Kidney epithelial cell (primary cell): Measurements from ENCODE around the gene SLC4A5. TPM values are rescaled to one million over a fixed set of nuclear protein-coding genes. Genes with fewer than 3 reads are reported as not detected.
"Not testable (repeated sequence)": the region's sequence is repeated elsewhere in the genome, so short reads cannot be mapped to it uniquely, and the experiment has no call there.

Experiments used
- DNase-seq: peaks from one replicate; pipeline ENCODE4 v3.0.0-alpha.2; 2010; ENCODE audit warnings: low read depth
- H3K27me3 ChIP-seq: 2 replicates; pipeline ENCODE4 v1.6.0; 2011; ENCODE audit warnings: low read length; ENCODE audit not compliant: control insufficient read depth, insufficient read depth
- H3K36me3 ChIP-seq: 2 replicates; pipeline ENCODE4 v1.5.1; 2011; ENCODE audit warnings: low read length; ENCODE audit not compliant: control insufficient read depth, insufficient read depth
- H3K4me3 ChIP-seq: 2 replicates; pipeline ENCODE4 v1.5.1; 2011; ENCODE audit warnings: low read depth, mild to moderate bottlenecking, control low read depth, low read length
- CTCF ChIP-seq: IDR thresholded peaks from 2 replicates; pipeline ENCODE4 v1.5.1; 2011; ENCODE audit warnings: mild to moderate bottlenecking, moderate library complexity, low read length, control low read depth, inconsistent platforms; ENCODE audit not compliant: insufficient read depth, poor library complexity, severe bottlenecking
- total RNA-seq: library from RNA; depleted of rRNA; stranded (reverse); fragments of >200 nt; gene quantifications from 2 replicates; pipeline ENCODE4 v1.2.3, GENCODE V29; 2015

Gene SLC4A5
- total RNA-seq, 1 donor from 2014 or later: 1.8 TPM

- H3K4me3 ChIP-seq: no peak overlapping the region
- peaks cover 1% of the 10 kb centered on the region for H3K36me3 ChIP-seq
- no peak for TF ChIP-seq CTCF
- no peaks in the 10 kb centered on the region for H3K27me3 ChIP-seq
- no peak for DNase-seq
Measured at GRCh38 chr2:74221091-74221490, 122.1 kb downstream of the SLC4A5 start.

DNA sequence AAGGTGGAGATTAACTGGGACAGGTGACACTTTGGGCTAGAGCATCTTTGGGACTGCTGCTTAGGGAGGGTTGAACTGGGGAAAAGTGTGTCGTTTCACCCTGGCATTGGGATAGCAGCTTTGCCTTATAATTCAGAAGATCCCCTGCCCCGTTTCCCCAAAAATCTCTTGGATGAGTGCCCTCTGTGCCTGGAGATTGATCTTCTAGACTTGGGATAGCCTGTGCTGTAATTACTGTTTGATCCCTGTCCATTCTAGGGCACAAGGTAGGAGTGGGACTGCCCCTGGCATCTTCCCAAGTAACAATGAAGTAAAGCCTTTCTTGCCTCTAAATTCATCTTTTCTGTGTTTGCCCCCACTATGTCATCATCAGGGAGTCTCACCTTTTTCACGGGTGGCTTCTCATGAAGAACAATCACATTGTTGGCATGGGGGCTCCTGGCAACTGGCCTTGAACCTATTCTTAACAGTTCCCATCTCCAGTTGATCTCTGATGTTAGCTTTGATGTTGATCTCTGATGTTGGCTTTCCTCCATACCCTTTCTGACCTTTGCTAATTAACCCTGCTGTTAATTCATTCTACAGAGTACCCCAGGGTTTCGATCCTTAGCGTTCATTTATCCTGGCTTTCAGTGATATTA is 123.2 kb downstream of the SLC4A5 start:
- no peaks in the 10 kb centered on the region for H3K27me3 ChIP-seq
- H3K36me3 ChIP-seq: peaks cover 1% of the 10 kb centered on the region
- TF ChIP-seq CTCF: no peak
- no peak for DNase-seq
- H3K4me3 ChIP-seq: no peak overlapping the region

- no peak for DNase-seq
- no peak overlapping the region for H3K4me3 ChIP-seq
- no peak for TF ChIP-seq CTCF
- H3K36me3 ChIP-seq: peaks cover 1% of the 10 kb centered on the region
- H3K27me3 ChIP-seq: no peaks in the 10 kb centered on the region
Measured at GRCh38 chr2:74216642-74217041, 126.6 kb downstream of the SLC4A5 start.

DNA sequence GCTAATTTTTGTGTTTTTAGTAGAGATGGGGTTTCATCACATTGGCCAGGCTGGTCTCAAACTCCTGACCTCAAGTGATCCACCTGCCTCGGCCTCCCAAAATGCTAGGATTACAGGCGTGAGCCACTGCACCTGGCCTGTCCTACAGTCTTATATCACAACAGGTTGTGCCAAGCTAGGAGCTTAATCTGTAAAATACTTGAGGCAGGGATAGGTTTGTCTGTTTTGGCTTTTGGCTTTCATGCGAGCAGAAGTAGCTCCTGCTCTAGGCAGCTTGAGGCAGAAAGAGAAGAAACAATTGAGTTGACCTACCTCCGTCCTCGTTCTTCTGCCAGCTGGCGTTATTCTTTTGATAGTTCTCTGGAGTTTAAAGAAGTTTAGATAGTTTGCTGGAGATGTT is 127.4 kb downstream of the SLC4A5 start:
- not testable (repeated sequence) for H3K27me3 ChIP-seq, H3K4me3 ChIP-seq, DNase-seq, H3K36me3 ChIP-seq

GRCh38 chr2:74212702-74213410 is 130.4 kb downstream of the SLC4A5 start:
- Histone ChIP-seq H3K4me3 (no peak overlapping the region), H3K27me3 (no peaks in the 10 kb centered on the region), H3K36me3 (peaks cover 2% of the 10 kb centered on the region)
- no peak for TF ChIP-seq CTCF
- DNase-seq: no peak

GRCh38 chr2:74206180-74206688 is 137.0 kb downstream of the SLC4A5 start:
- TF ChIP-seq CTCF: no peak
- DNase-seq: no peak
- H3K36me3 ChIP-seq: peaks cover 2% of the 10 kb centered on the region

More at GRCh38 chr2:74206180-74206688, 137.0 kb downstream of the SLC4A5 start:
- Histone ChIP-seq H3K4me3 (no peak overlapping the region), H3K27me3 (no peaks in the 10 kb centered on the region)
